ENCODE data around the gene STAC3.

The STAC3 gene

GRCh38 chr12:57268264-57268663 lies 17.3 kb upstream of the STAC3 start:
- H2AFZ ChIP-seq (ENCODE audit: low read length), result no peak overlapping the region
- no peaks in the 10 kb centered on the region for H3K9me3 ChIP-seq (replicated peaks; ENCODE audit: insufficient read depth, low read length)
- H3K4me3 ChIP-seq (ENCODE audit: low read length), result no peak overlapping the region
- no peaks in the 10 kb centered on the region for H3K79me2 ChIP-seq (ENCODE audit: low read length)
- H3F3A ChIP-seq (ENCODE audit: insufficient read depth, low read length), result no peaks in the 10 kb centered on the region
- H3K4me1 ChIP-seq (ENCODE audit: low read length), result no peaks in the 10 kb centered on the region
- no peak overlapping the region for H3K9ac ChIP-seq (ENCODE audit: low read length)
- no peaks in the 10 kb centered on the region for H4K20me1 ChIP-seq (ENCODE audit: insufficient read depth, low read length)
- H3K27me3 ChIP-seq (replicated peaks; ENCODE audit: insufficient read depth, low read length), result no peaks in the 10 kb centered on the region
- H3K4me2 ChIP-seq (ENCODE audit: low read depth, low read length), result no peak overlapping the region
- H3K36me3 ChIP-seq (replicated peaks; ENCODE audit: insufficient read depth, low read length), result no peaks in the 10 kb centered on the region
- no peak overlapping the region for H3K27ac ChIP-seq (ENCODE audit: low read length)
- no peak for DNase-seq
- no peak for TF ChIP-seq EZH2phosphoT487 (IDR thresholded peaks at IDR 0.05; ENCODE audit: low read length)
- TF ChIP-seq, protein P1, sequence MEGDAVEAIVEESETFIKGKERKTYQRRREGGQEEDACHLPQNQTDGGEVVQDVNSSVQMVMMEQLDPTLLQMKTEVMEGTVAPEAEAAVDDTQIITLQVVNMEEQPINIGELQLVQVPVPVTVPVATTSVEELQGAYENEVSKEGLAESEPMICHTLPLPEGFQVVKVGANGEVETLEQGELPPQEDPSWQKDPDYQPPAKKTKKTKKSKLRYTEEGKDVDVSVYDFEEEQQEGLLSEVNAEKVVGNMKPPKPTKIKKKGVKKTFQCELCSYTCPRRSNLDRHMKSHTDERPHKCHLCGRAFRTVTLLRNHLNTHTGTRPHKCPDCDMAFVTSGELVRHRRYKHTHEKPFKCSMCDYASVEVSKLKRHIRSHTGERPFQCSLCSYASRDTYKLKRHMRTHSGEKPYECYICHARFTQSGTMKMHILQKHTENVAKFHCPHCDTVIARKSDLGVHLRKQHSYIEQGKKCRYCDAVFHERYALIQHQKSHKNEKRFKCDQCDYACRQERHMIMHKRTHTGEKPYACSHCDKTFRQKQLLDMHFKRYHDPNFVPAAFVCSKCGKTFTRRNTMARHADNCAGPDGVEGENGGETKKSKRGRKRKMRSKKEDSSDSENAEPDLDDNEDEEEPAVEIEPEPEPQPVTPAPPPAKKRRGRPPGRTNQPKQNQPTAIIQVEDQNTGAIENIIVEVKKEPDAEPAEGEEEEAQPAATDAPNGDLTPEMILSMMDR (IDR thresholded peaks at IDR 0.05; ENCODE audit: low read length), result no peak
- no peak for TF ChIP-seq EZH2 (optimal IDR thresholded peaks at IDR 0.05; ENCODE audit: low read depth, low read length)
- no peaks in the 10 kb centered on the region for H3K9me2 ChIP-seq (replicated peaks; ENCODE audit: insufficient read depth, low read length)

- H4K20me1 ChIP-seq (ENCODE audit: insufficient read depth, low read length), result no peaks in the 10 kb centered on the region
- H3K9ac ChIP-seq (ENCODE audit: low read length), result no peak overlapping the region
- no peaks in the 10 kb centered on the region for H3K9me2 ChIP-seq (replicated peaks; ENCODE audit: insufficient read depth, low read length)
- H3K27ac ChIP-seq (ENCODE audit: low read length), result no peak overlapping the region
- no peak overlapping the region for H3K4me3 ChIP-seq (ENCODE audit: low read length)
- no peaks in the 10 kb centered on the region for H3K4me1 ChIP-seq (ENCODE audit: low read length)
- H3K36me3 ChIP-seq (replicated peaks; ENCODE audit: insufficient read depth, low read length), result no peaks in the 10 kb centered on the region
- no peaks in the 10 kb centered on the region for H3F3A ChIP-seq (ENCODE audit: insufficient read depth, low read length)
- H2AFZ ChIP-seq (ENCODE audit: low read length), result no peak overlapping the region
- H3K79me2 ChIP-seq (ENCODE audit: low read length), result no peaks in the 10 kb centered on the region
- no peaks in the 10 kb centered on the region for H3K27me3 ChIP-seq (replicated peaks; ENCODE audit: insufficient read depth, low read length)
- no peak for DNase-seq
- H3K9me3 ChIP-seq (replicated peaks; ENCODE audit: insufficient read depth, low read length), result no peaks in the 10 kb centered on the region
- TF ChIP-seq EZH2 (optimal IDR thresholded peaks at IDR 0.05; ENCODE audit: low read depth, low read length) (no peak), EZH2phosphoT487 (IDR thresholded peaks at IDR 0.05; ENCODE audit: low read length) (no peak)
- TF ChIP-seq, protein P1 (IDR thresholded peaks at IDR 0.05; ENCODE audit: low read length), result no peak
- H3K4me2 ChIP-seq (ENCODE audit: low read depth, low read length), result no peak overlapping the region
Measured at GRCh38 chr12:57266681-57267080, 15.7 kb upstream of the STAC3 start.

- Histone ChIP-seq H3K4me3 (ENCODE audit: low read length) (no peak overlapping the region), H3K9ac (ENCODE audit: low read length) (no peak overlapping the region), H3F3A (ENCODE audit: insufficient read depth, low read length) (no peaks in the 10 kb centered on the region), H3K79me2 (ENCODE audit: low read length) (no peaks in the 10 kb centered on the region), H3K4me2 (ENCODE audit: low read depth, low read length) (no peak overlapping the region), H3K9me2 (replicated peaks; ENCODE audit: insufficient read depth, low read length) (no peaks in the 10 kb centered on the region), H2AFZ (ENCODE audit: low read length) (no peak overlapping the region), H3K36me3 (replicated peaks; ENCODE audit: insufficient read depth, low read length) (no peaks in the 10 kb centered on the region), H3K27ac (ENCODE audit: low read length) (no peak overlapping the region), H4K20me1 (ENCODE audit: insufficient read depth, low read length) (no peaks in the 10 kb centered on the region), H3K27me3 (replicated peaks; ENCODE audit: insufficient read depth, low read length) (no peaks in the 10 kb centered on the region), H3K9me3 (replicated peaks; ENCODE audit: insufficient read depth, low read length) (no peaks in the 10 kb centered on the region), H3K4me1 (ENCODE audit: low read length) (no peaks in the 10 kb centered on the region)
- TF ChIP-seq EZH2 (optimal IDR thresholded peaks at IDR 0.05; ENCODE audit: low read depth, low read length) (no peak), EZH2phosphoT487 (IDR thresholded peaks at IDR 0.05; ENCODE audit: low read length) (no peak)
- TF ChIP-seq, protein P1 (IDR thresholded peaks at IDR 0.05; ENCODE audit: low read length), result no peak
- DNase-seq, result no peak
Measured at GRCh38 chr12:57263096-57263495, 12.1 kb upstream of the STAC3 start.

Data from MM.1S (cell line).